ENCODE results near the gene EIF5. TPM values are rescaled to one million over a fixed set of nuclear protein-coding genes. Genes with fewer than 3 reads are reported as not detected.

The EIF5 gene
- total RNA-seq, 3 donors from 2014 or later = 255 to 342 (median 314) TPM

DNA sequence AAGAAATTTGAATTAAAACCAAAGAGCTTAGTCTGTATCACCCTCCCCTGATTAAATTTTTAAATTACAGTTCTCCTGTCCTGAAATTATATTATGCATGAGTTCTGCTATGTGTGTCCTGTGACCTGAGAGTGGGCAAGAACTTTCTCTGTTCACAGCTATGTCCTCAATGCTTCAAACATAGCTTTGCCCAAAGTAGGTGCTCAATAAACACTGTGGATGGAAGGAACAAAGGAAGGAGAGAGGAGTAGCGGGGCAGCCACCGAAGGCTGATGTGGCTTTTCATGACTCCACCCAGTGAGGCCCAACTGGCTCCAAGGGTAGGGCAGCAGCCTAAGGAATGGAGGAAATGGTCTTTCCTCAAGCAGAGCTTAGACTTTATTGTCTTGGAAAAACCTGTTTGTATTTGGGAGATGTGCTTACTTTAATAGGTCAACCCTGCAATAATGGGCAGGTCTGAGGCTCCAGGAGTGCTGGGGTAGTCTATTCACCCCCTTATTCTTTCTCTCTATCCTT is 43.5 kb downstream of the EIF5 start:
- Histone ChIP-seq H3K4me3 (no peak overlapping the region), H3K36me3 (ENCODE audit: low read depth) (no peaks in the 10 kb centered on the region), H3K9me3 (no peaks in the 10 kb centered on the region), H3K4me1 (ENCODE audit: low read depth) (no peaks in the 10 kb centered on the region)
- TF ChIP-seq, protein P1, sequence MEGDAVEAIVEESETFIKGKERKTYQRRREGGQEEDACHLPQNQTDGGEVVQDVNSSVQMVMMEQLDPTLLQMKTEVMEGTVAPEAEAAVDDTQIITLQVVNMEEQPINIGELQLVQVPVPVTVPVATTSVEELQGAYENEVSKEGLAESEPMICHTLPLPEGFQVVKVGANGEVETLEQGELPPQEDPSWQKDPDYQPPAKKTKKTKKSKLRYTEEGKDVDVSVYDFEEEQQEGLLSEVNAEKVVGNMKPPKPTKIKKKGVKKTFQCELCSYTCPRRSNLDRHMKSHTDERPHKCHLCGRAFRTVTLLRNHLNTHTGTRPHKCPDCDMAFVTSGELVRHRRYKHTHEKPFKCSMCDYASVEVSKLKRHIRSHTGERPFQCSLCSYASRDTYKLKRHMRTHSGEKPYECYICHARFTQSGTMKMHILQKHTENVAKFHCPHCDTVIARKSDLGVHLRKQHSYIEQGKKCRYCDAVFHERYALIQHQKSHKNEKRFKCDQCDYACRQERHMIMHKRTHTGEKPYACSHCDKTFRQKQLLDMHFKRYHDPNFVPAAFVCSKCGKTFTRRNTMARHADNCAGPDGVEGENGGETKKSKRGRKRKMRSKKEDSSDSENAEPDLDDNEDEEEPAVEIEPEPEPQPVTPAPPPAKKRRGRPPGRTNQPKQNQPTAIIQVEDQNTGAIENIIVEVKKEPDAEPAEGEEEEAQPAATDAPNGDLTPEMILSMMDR (IDR thresholded peaks at IDR 0.05) = no peak
- intact Hi-C loops (cut with DNase I, micrococcal nuclease) = no loop called here
- ATAC-seq = no peak
- no peak for DNase-seq

GRCh38 chr14:103378038-103378854 is 44.2 kb downstream of the EIF5 start:
- ATAC-seq (no peak), DNase-seq (no peak)
- H3K4me3 ChIP-seq = no peak overlapping the region
- TF ChIP-seq, protein P1 (IDR thresholded peaks at IDR 0.05) = no peak
- H3K4me1 ChIP-seq (ENCODE audit: low read depth) = no peaks in the 10 kb centered on the region
- intact Hi-C loops (cut with DNase I, micrococcal nuclease) = no loop called here
- H3K9me3 ChIP-seq = no peaks in the 10 kb centered on the region
- no peaks in the 10 kb centered on the region for H3K36me3 ChIP-seq (ENCODE audit: low read depth)

DNA sequence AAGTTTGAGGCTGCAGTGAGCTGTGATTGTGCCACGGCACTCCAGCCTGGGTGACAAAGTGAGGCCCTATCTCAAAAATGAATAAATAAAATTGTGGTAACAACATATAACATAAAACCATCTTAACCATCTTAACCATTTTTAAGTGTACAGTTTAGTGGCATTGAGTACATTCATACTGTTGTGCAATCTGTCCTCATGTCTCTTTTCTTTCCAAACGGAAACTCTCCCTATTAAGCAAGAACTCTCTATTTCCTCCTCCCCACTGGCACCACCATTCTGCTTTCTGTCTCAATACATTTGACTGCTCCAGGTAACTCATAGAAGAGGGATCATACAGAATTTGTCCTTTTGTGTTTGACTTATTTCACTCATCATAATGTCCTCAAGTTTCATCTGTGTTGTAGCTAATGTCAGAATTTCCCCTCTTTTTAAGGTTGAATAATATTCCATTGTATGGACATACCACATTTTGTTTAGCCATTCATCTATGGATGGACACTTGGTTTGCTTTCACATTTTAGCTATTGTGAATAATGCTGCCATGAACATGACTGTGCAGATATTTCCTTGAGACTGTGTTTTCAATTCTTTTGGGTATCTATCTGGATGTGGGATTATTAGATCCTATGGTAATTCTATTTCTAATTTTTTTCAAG is 46.8 kb downstream of the EIF5 start:
- H3K9me3 ChIP-seq = no peaks in the 10 kb centered on the region
- peaks cover 8% of the 10 kb centered on the region for H3K4me1 ChIP-seq (ENCODE audit: low read depth)
- no peak overlapping the region for H3K4me3 ChIP-seq
- intact Hi-C loops (cut with DNase I, micrococcal nuclease) = no loop called here
- TF ChIP-seq, protein P1 (IDR thresholded peaks at IDR 0.05) = no peak
- ATAC-seq (no peak), DNase-seq (no peak)
- no peaks in the 10 kb centered on the region for H3K36me3 ChIP-seq (ENCODE audit: low read depth)

DNA sequence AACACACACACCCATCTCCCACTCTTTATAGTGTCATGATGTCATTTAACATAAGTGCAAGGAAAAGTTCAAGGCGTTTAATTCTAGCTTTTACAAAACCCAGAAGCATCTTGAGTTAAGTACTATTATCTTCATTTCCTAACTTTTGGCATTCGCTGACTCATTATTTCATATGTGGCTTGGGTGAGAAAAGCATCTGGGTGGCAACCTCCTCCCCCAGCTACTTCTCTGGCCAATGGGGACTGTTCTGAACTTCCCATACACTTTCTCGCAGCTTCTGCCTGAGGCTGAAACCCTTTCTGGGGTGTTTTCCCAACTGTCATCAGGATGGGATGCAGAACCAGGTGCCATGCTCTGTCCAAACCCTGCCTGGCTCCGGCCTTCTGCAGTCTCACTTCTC is 48.3 kb downstream of the EIF5 start:
- Histone ChIP-seq H3K4me3 (no peak overlapping the region), H3K9me3 (no peaks in the 10 kb centered on the region), H3K36me3 (ENCODE audit: low read depth) (no peaks in the 10 kb centered on the region), H3K4me1 (ENCODE audit: low read depth) (peaks cover 15% of the 10 kb centered on the region)
- no peak for DNase-seq
- ATAC-seq = no peak
- intact Hi-C loops (cut with DNase I, micrococcal nuclease) = no loop called here
- TF ChIP-seq, protein P1 (IDR thresholded peaks at IDR 0.05) = no peak

- peak overlapping the region; percentile 88 for H3K4me3 ChIP-seq
- intact Hi-C loops (cut with DNase I, micrococcal nuclease) = no loop called here
- no peak for ATAC-seq
- DNase-seq = peak in 1 of 3 donors; percentile 34
- no peaks in the 10 kb centered on the region for H3K9me3 ChIP-seq
- TF ChIP-seq, protein P1 (IDR thresholded peaks at IDR 0.05) = no peak
- H3K4me1 ChIP-seq (ENCODE audit: low read depth) = peaks cover 28% of the 10 kb centered on the region
- no peaks in the 10 kb centered on the region for H3K36me3 ChIP-seq (ENCODE audit: low read depth)
Measured at GRCh38 chr14:103384450-103385151, 50.6 kb downstream of the EIF5 start.

Data from mucosa of descending colon (tissue), 3 donors.